Measurements from ENCODE around the gene SND1. TPM values are rescaled to one million over a fixed set of nuclear protein-coding genes. Genes with fewer than 3 reads are reported as not detected.

SND1 gene
- total RNA-seq, 1 donor: 80.2 TPM

DNA sequence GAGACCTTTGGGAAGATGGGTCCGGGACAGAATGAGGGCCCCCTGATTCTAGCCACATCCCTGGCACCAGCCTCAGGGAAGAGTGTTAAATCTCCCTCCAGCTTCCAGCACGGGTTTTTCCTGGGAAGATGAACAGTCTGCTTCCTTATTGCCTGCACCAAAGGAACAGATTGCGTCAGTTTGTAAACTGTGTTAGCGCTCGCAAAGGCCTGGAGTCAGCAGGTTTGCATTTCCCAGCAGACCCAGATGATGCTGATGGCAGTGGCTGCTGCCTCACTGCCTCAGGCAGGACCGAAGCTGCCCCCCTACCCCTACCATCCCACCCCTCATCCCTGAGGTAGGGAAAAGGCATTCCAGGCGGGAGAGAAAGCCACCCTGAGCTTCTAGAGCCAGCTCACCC, 413.9 kb downstream of the SND1 start:
- peaks cover 10% of the 10 kb centered on the region for H3K4me1 ChIP-seq (ENCODE audit: insufficient read depth, low read length)
- no peak overlapping the region for H3K4me3 ChIP-seq (ENCODE audit: low read length)
- H3K27me3 ChIP-seq (ENCODE audit: insufficient read depth, low read length): no peaks in the 10 kb centered on the region
- no peaks in the 10 kb centered on the region for H3K9me3 ChIP-seq (ENCODE audit: low read depth, low read length)

DNA sequence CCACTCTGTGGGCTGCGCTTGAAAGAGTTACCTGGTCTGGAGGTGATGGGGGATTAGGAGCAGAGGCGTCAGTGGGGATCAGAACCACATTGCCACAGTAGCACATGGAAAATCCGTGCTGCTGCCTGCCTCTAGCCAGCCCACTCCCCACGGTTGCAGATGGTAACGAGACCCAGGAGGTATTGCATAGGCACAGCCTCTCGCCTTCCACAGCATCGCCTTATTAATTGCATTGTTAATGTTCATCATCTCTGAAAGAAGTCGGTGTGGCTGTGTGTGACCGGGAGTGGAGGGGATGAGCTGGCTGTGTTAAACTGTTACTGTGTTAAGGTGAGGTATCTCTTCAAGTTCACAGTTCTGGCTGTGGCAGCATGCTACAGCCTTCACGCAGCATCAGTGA, 414.4 kb downstream of the SND1 start:
- Histone ChIP-seq H3K4me3 (ENCODE audit: low read length) (no peak overlapping the region), H3K9me3 (ENCODE audit: low read depth, low read length) (no peaks in the 10 kb centered on the region), H3K27me3 (ENCODE audit: insufficient read depth, low read length) (no peaks in the 10 kb centered on the region), H3K4me1 (ENCODE audit: insufficient read depth, low read length) (peaks cover 10% of the 10 kb centered on the region)

DNA sequence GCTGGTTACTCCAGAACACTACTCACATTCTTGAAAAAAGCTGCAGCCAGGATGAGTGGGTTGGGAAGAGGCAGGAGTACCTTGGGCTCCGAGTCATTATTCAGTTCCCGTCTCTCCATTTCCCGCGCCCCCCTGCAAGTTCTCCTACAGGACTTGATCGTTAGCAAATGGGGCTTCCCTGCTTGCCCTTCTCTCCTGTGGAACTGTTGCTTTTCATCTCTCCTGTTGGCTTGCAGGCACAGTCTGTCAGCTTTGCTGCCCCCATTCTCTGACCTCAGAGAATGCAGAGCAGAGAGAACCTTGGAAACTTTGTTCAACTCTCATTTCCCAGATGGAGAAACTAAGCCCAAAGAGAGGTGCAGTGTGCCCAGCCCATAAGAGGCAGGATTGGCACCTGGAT, 414.9 kb downstream of the SND1 start:
- no peaks in the 10 kb centered on the region for H3K27me3 ChIP-seq (ENCODE audit: insufficient read depth, low read length)
- peaks cover 10% of the 10 kb centered on the region for H3K4me1 ChIP-seq (ENCODE audit: insufficient read depth, low read length)
- no peak overlapping the region for H3K4me3 ChIP-seq (ENCODE audit: low read length)
- no peaks in the 10 kb centered on the region for H3K9me3 ChIP-seq (ENCODE audit: low read depth, low read length)

DNA sequence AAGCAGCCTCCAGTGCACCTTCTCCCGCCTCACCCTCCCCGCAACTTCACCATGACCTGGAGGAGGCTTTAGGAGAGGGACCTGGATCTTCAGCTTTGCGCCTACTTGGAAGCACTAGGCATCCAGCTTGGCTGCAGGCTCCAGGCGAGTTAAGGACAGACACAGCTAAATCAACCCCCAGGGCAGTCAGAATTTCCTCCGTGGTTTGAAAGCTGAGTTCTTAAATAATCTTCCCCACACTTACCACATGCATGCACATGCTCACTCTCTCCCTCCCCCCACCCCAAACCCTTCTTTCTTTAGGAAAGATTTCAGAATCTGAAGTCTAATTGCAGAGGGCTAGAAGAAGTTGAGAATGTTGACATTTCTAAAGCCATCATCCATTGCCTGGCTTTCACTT, 416.0 kb downstream of the SND1 start:
- Histone ChIP-seq H3K4me1 (ENCODE audit: insufficient read depth, low read length) (peaks cover 10% of the 10 kb centered on the region), H3K27me3 (ENCODE audit: insufficient read depth, low read length) (no peaks in the 10 kb centered on the region), H3K4me3 (ENCODE audit: low read length) (no peak overlapping the region), H3K9me3 (ENCODE audit: low read depth, low read length) (no peaks in the 10 kb centered on the region)

DNA sequence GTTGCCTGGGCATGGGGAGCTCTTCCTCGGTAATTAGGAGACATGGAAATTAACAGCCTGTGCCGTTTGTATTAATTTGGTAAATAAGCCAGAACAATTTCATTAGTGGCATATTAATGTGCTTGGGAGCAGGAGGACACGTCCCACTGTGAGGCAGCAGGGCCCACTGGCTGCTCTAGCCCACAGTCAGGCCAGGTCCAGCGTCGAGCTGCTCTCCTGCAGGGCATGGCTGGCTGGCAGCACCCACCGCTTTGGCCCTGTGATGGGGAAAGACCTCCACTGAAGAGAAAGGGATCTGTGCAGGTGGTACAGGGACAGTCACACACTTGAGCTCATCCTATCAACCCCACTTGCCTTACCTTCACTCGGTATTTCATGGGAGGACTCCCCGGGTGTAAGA, 416.8 kb downstream of the SND1 start:
- Histone ChIP-seq H3K27me3 (ENCODE audit: insufficient read depth, low read length) (no peaks in the 10 kb centered on the region), H3K4me1 (ENCODE audit: insufficient read depth, low read length) (peaks cover 10% of the 10 kb centered on the region), H3K4me3 (ENCODE audit: low read length) (no peak overlapping the region), H3K9me3 (ENCODE audit: low read depth, low read length) (no peaks in the 10 kb centered on the region)

DNA sequence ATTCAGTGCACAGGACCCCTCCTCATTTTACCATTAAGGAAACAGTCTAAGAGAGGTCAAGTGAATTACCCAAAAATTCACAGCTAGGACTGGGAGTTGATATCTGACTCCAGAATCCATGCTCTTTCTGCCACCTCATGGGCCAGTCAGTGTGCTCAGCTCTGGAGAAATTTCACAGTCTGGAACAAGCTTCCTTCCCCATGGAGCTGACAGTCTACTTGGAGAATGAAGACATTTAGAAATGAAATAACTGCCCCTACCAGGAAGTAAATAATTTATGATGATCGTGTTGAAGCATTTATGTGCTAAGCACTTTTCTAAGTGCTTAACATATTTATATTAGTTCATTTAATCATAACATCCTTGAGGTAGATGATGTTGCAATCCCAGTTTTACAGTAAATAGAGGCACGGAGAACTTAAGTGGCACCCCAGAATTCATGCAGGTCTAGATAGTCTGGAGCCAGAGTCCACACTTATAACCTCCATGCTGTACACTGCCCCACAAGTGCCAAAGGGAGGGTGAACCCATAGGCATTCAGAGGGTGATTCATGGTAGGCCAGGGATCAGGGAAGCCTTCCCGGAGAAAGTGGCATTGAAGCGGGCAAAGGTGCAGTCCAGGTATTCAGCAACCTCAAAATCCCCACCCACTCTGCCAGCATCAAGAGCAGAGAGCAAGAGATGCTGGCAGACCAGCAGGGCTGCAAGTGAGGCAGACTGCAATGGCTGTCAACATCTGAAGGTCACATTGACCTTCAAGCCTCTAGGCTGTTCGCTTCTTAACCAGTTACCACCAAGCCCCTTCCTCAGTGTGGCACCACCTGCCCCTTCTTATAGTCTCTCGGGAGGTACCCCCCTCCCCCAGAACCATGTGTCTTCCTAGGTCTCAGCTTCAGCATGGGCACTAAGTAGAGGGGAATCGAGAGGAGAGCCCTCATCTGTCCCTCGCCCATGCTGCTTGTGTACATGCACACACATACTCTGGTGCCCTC, 417.7 kb downstream of the SND1 start:
- Histone ChIP-seq H3K9me3 (ENCODE audit: low read depth, low read length) (no peaks in the 10 kb centered on the region), H3K4me1 (ENCODE audit: insufficient read depth, low read length) (peaks cover 10% of the 10 kb centered on the region), H3K27me3 (ENCODE audit: insufficient read depth, low read length) (no peaks in the 10 kb centered on the region), H3K4me3 (ENCODE audit: low read length) (no peak overlapping the region)

DNA sequence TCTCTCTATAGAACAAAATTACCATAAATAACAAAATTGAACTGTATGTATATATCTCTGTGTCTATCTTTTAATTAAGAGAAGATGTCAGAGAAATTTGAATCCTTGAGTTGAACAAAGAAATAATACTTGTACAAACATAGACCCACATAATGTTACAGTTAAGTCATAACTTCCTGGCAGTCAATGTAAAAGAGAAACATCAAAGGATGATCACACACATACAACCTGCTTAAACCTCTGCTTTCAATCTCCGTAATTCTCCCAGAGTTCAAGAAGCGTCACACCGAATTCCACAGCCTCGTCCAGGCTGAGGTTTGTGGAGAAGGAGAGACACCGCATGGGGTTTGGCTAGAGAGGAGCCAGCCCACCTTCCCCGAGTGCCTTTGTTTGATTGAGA, 419.4 kb downstream of the SND1 start:
- Histone ChIP-seq H3K4me3 (ENCODE audit: low read length) (no peak overlapping the region), H3K27me3 (ENCODE audit: insufficient read depth, low read length) (no peaks in the 10 kb centered on the region), H3K4me1 (ENCODE audit: insufficient read depth, low read length) (peaks cover 10% of the 10 kb centered on the region), H3K9me3 (ENCODE audit: low read depth, low read length) (no peaks in the 10 kb centered on the region)

DNA sequence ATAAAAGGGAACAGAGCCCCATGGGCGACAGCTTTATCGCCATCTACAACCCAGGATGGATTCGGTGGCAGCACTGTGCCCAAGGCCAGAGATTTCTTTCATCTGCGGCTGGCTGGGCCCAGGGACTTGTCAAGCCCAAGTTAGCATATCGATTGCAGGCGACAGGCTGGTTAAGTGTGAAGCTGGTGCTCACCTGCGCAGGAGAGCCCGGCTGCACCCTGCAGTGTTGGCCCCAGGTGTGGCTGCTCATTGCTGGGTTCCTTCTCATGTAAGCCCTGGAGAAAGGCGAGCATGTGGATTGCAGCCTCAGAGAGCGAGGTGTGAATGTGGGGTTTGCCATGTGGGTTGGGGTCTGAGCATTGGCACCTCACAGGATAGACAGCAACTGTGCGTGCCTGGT, 419.8 kb downstream of the SND1 start:
- no peaks in the 10 kb centered on the region for H3K9me3 ChIP-seq (ENCODE audit: low read depth, low read length)
- no peak overlapping the region for H3K4me3 ChIP-seq (ENCODE audit: low read length)
- no peaks in the 10 kb centered on the region for H3K27me3 ChIP-seq (ENCODE audit: insufficient read depth, low read length)
- H3K4me1 ChIP-seq (ENCODE audit: insufficient read depth, low read length): peaks cover 10% of the 10 kb centered on the region

DNA sequence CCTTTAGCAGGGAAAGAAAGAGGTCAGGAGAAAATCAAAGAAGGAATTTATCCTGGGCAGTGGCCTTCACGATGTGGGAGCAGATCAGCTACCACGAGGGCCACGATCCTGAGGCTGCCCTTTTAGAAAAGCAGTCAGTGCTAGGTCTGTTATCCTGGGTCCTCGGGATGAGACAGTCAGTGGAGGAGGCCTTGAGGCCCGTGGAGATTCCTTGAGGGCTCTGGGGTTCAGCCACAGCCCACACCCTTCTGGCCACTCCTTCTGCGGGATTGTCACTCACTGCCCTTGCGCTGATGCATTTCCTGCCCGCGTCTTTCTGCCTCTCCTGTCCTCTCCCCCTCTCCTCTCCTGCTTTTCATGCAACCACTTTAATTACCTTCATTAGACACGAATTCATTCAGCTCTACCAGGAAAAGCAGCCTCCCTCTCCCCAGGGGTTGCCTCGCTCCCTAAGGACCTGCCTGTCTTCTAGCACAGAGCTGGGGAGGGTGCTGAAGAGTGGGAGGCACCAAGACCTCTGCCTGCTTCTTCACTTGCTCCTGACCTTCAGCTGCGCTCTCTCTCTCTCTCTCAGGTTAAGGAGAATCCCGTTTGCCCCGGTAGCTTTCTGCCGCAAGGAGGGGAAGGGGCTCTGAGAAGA, 421.8 kb downstream of the SND1 start:
- Histone ChIP-seq H3K4me3 (ENCODE audit: low read length) (no peak overlapping the region), H3K9me3 (ENCODE audit: low read depth, low read length) (no peaks in the 10 kb centered on the region), H3K27me3 (ENCODE audit: insufficient read depth, low read length) (no peaks in the 10 kb centered on the region), H3K4me1 (ENCODE audit: insufficient read depth, low read length) (no peaks in the 10 kb centered on the region)

DNA sequence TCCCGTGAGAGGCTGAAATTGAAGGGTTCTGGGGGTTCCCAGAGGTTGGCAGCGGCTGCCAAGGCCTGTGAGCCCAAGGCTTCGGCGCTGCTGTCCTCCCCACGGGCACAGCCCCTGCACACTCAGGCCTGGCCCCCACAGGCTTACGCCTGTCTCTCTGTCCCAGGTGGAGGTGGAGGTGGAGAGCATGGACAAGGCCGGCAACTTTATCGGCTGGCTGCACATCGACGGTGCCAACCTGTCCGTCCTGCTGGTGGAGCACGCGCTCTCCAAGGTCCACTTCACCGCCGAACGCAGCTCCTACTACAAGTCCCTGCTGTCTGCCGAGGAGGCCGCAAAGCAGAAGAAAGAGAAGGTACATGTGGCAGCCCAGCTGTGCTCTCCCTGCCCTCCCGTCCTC, 422.3 kb downstream of the SND1 start:
- Histone ChIP-seq H3K4me1 (ENCODE audit: insufficient read depth, low read length) (no peaks in the 10 kb centered on the region), H3K9me3 (ENCODE audit: low read depth, low read length) (no peaks in the 10 kb centered on the region), H3K27me3 (ENCODE audit: insufficient read depth, low read length) (no peaks in the 10 kb centered on the region), H3K4me3 (ENCODE audit: low read length) (no peak overlapping the region)

DNA sequence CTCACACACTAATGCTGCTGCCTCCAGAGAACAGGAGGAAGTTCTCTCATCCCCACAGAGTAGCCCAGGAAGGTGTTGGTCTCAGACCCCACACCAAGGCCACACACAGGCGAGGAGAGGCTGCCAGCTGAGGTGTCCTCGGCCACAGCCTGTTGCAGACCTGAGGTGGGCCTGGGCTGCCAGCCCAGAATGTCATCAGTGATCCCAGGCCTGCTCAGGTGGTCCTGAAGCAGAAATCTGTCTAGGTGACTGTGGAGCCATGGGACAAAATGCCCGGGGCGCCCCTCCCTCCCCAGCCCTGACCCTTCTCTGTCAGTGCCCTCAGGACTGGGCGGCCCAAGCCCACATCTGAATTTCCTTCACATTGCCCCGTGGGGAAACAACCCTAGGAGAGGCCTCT, 422.7 kb downstream of the SND1 start:
- H3K9me3 ChIP-seq (ENCODE audit: low read depth, low read length): no peaks in the 10 kb centered on the region
- H3K4me1 ChIP-seq (ENCODE audit: insufficient read depth, low read length): no peaks in the 10 kb centered on the region
- no peak overlapping the region for H3K4me3 ChIP-seq (ENCODE audit: low read length)
- H3K27me3 ChIP-seq (ENCODE audit: insufficient read depth, low read length): no peaks in the 10 kb centered on the region

DNA sequence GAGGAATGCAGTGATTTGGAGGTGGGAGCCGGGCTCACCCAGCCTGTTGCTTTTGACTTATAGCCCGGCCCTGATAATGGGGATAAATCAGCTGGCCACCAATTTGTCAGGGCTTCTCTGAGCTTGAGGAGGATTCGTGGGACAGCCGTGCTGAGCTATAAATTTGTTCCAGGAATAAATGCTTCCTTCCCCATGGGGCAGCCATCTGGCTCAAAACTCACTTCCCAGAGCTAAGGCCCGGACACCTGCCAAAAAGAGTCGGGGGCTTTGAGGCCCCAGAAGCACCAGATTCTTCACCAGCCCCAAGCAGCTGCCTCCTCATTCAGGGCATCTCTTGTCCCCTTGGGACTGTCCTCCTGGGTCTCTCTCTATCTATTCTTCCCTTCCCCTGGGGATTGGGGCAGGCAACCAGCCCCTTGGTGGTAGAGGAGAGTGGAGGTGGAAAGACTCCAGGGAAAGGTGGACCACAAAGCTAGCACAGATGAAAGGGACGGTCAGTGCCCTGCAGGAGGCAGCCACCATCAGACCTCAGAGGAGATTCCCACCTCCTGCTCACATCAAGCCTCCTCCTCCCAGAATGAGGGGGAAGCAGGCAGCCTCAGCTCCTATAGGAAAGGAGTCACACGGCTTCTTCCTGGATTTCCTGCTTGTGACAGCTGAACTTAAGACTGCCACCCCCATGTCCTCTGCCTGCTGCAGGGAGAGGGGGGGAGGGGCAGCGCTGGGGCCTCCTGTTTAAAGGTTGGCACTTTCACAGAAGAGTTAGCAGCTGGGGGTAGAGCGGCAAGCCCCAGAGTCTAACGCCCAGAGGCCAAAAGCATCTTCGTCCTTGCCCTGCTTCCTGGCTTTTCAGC, 423.5 kb downstream of the SND1 start:
- H3K4me3 ChIP-seq (ENCODE audit: low read length): no peak overlapping the region

DNA sequence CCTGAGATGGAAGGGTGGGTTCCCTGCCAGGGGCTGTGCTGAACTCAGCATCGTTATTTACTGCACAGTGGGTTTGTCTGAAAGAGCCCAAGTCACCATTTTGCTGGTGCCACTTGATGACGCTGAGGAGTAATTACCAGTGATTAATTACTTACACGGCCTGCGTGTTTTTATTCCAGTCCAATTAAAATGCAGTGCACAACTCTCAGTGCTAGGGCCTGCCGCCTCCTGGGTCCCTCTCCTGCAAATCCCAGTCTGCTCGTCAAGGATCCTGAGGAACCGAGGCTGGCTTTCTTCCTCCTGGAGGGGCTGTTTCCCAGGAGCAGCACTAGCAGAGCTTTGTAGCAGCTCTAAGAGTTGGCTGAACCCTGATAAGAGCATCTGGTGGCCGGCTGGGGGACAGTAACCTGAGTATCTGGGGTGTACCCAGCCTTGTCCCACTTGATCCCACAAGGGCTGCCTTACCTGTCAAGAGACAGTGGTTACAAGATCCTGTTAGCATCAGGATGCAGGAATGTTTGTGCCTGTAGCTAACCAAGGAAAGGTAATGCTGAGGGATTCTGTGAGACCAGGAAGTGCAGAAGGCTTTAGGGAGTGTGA, 424.3 kb downstream of the SND1 start:
- no peaks in the 10 kb centered on the region for H3K4me1 ChIP-seq (ENCODE audit: insufficient read depth, low read length)
- H3K27me3 ChIP-seq (ENCODE audit: insufficient read depth, low read length): no peaks in the 10 kb centered on the region
- no peak overlapping the region for H3K4me3 ChIP-seq (ENCODE audit: low read length)
- no peaks in the 10 kb centered on the region for H3K9me3 ChIP-seq (ENCODE audit: low read depth, low read length)

More for the DNA sequence above, 423.5 kb downstream of the SND1 start:
- Histone ChIP-seq H3K27me3 (ENCODE audit: insufficient read depth, low read length) (no peaks in the 10 kb centered on the region), H3K4me1 (ENCODE audit: insufficient read depth, low read length) (no peaks in the 10 kb centered on the region), H3K9me3 (ENCODE audit: low read depth, low read length) (no peaks in the 10 kb centered on the region)

DNA sequence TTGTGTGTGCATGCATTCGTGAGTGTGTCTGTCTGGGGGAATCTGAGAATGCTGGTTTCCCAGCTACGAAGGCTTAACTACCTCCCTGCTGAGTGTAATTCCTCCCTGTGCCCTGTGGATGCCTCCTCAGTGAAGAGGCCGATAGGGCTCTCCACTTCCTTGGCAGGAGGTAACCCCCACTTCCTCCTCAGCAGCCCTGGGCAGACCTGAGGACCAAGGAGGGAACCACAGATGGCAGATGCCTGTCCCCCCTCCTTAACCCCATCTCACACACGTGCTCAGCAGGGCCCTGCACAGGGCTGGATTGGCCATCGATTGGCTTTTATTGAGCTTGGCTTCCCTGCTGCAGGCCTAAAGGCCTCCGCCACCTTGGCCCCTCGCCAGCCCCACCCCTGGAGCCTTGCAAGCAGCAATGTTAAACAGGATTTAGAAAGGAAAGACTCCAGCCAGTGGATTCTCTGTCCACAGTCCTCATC, 424.8 kb downstream of the SND1 start:
- H3K27me3 ChIP-seq (ENCODE audit: insufficient read depth, low read length): no peaks in the 10 kb centered on the region
- no peaks in the 10 kb centered on the region for H3K4me1 ChIP-seq (ENCODE audit: insufficient read depth, low read length)
- no peaks in the 10 kb centered on the region for H3K9me3 ChIP-seq (ENCODE audit: low read depth, low read length)
- no peak overlapping the region for H3K4me3 ChIP-seq (ENCODE audit: low read length)
